Gastrocnemius medialis (tissue), 4 donors: ENCODE data around the gene PLCD1. TPM values are rescaled to one million over a fixed set of nuclear protein-coding genes. Genes with fewer than 3 reads are reported as not detected.
"Not testable (repeated sequence)": the region's sequence is repeated elsewhere in the genome, so short reads cannot be mapped to it uniquely, and the experiment has no call there.

Experiments used
- ATAC-seq, 2 donors: fragments of 150-250 bp; one replicate each; pipeline ENCODE4 v1.9.1; 2016
- DNase-seq, 2 donors: peaks; one replicate each; pipeline ENCODE4 v3.0.0-alpha.2; 2019
- H3K27ac ChIP-seq, 4 donors: fragments of 200-600 bp; sonication (generic); 1 replicate in 1 of 4; 2 replicates in 3 of 4; pipeline ENCODE4 v1.5.1; 2016 to 2018; ENCODE audit warnings: mild to moderate bottlenecking in 2 of 4, moderate library complexity in 1 of 4
- H3K27me3 ChIP-seq, 3 donors: fragments of 200-600 bp; sonication (generic) in 2 of 3; 1 replicate in 1 of 3; 2 replicates in 2 of 3; pipeline versions ENCODE4 v1.5.1 to v1.6.0; 2016 to 2019; ENCODE audit warnings: mild to moderate bottlenecking in 1 of 3, moderate library complexity in 1 of 3
- H3K36me3 ChIP-seq, 2 donors: fragments of 200-600 bp; sonication (generic) in 1 of 2; one replicate each; pipeline ENCODE4 v1.5.1; 2017 to 2018
- H3K4me1 ChIP-seq, 2 donors: fragments of 200-600 bp; sonication (generic) in 1 of 2; one replicate each; pipeline ENCODE4 v1.5.1; 2016 to 2017; ENCODE audit warnings: mild to moderate bottlenecking in 2 of 2
- H3K4me3 ChIP-seq, 4 donors: fragments of 200-600 bp; sonication (generic) in 3 of 4; 1 replicate in 1 of 4; 2 replicates in 3 of 4; pipeline ENCODE4 v1.5.1; 2016 to 2019; ENCODE audit warnings: mild to moderate bottlenecking in 2 of 4
- H3K9me3 ChIP-seq, 3 donors: fragments of 200-600 bp; sonication (generic) in 2 of 3; 1 replicate in 1 of 3; 2 replicates in 2 of 3; pipeline ENCODE4 v1.5.1; 2016 to 2019
- POLR2A ChIP-seq, 2 donors: fragments of 450-650 bp; IDR thresholded peaks; one replicate each; pipeline ENCODE4 v1.6.1; 2017; ENCODE audit warnings: antibody characterized with exemption in 2 of 2, mild to moderate bottlenecking in 2 of 2, moderate library complexity in 2 of 2
- in situ Hi-C, 4 donors: fragments of 200-750 bp; cut with MboI; loops; one replicate each; pipeline versions ENCODE4 v1.15.0 to v1.8.0; 2017; ENCODE audit warnings: low sequenced_read_pairs in 4 of 4
- intact Hi-C: fragments of 100-400 bp; cut with DNase I; formaldehyde crosslinking; loops from one replicate; pipeline ENCODE4 v1.15.1; 2023; ENCODE audit warnings: low total_unique reads
- total RNA-seq, 4 donors: library from RNA; depleted of rRNA; stranded (reverse); fragments of >200 nt; gene quantifications; one replicate each; pipeline versions ENCODE4 v1.1.0 to v1.2.3, GENCODE V29; 2016
- TF ChIP-seq, protein P1 (sequence below), 5 experiments: fragments of 450-650 bp in 3 of 5; fragments of 200-600 bp in 2 of 5; sonication (generic) in 2 of 5; IDR thresholded peaks in 4 of 5; conservative IDR thresholded peaks in 1 of 5; 1 replicate in 4 of 5; 2 replicates in 1 of 5; pipeline ENCODE4 v1.5.1; 2016 to 2019; ENCODE audit warnings: antibody characterized with exemption in 5 of 5, mild to moderate bottlenecking in 3 of 5, moderate library complexity in 3 of 5

Gene PLCD1
- 1 to 10 TPM; 2.4 to 6.2 (median 4.7) TPM for total RNA-seq

GRCh38 chr3:38029400-38030125 is at the start of gene PLCD1:
Gene PLCD1, minus strand, starts transcription at chr3:38029642. Its CDS starts 103 bp downstream, at chr3:38029539.
- ATAC-seq: peak in 1 of 2 donors; percentile 3
- peak in 1 of 2 donors; percentile 11 for TF ChIP-seq POLR2A (IDR thresholded peaks at IDR 0.05)
- TF ChIP-seq, protein P1, sequence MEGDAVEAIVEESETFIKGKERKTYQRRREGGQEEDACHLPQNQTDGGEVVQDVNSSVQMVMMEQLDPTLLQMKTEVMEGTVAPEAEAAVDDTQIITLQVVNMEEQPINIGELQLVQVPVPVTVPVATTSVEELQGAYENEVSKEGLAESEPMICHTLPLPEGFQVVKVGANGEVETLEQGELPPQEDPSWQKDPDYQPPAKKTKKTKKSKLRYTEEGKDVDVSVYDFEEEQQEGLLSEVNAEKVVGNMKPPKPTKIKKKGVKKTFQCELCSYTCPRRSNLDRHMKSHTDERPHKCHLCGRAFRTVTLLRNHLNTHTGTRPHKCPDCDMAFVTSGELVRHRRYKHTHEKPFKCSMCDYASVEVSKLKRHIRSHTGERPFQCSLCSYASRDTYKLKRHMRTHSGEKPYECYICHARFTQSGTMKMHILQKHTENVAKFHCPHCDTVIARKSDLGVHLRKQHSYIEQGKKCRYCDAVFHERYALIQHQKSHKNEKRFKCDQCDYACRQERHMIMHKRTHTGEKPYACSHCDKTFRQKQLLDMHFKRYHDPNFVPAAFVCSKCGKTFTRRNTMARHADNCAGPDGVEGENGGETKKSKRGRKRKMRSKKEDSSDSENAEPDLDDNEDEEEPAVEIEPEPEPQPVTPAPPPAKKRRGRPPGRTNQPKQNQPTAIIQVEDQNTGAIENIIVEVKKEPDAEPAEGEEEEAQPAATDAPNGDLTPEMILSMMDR (IDR thresholded peaks at IDR 0.05 in 4 of 5, conservative IDR thresholded peaks at IDR 0.05 in 1 of 5): no peak

GRCh38 chr3:38077073-38077472 is 47.6 kb upstream of the PLCD1 start:
- H3K9me3 ChIP-seq, H3K27me3 ChIP-seq, H3K36me3 ChIP-seq, H3K27ac ChIP-seq, in situ Hi-C loops, ATAC-seq, H3K4me1 ChIP-seq, intact Hi-C loops, DNase-seq, H3K4me3 ChIP-seq: not testable (repeated sequence)

More at GRCh38 chr3:38029400-38030125, at the start of gene PLCD1:
- Histone ChIP-seq H3K36me3 (no peaks in the 10 kb centered on the region), H3K9me3 (no peaks in the 10 kb centered on the region), H3K4me3 (peak within 1 kb of the TSS; percentile 59 to 75 (median 64)), H3K27me3 (peaks cover 0 to 15% (median 5%) of the 10 kb centered on the region in 3 donors), H3K4me1 (peaks cover 6 to 19% of the 10 kb centered on the region in 2 donors), H3K27ac (peak within 1 kb of the TSS; percentile 50 to 70 (median 68))
- in situ Hi-C loops (no loop called here), intact Hi-C loops (no loop called here)
- DNase-seq: peak; percentile 40 to 61

- Histone ChIP-seq H3K27me3 (no peaks in the 10 kb centered on the region), H3K36me3 (no peaks in the 10 kb centered on the region), H3K4me3 (no peak overlapping the region), H3K4me1 (no peaks in the 10 kb centered on the region), H3K9me3 (no peaks in the 10 kb centered on the region), H3K27ac (no peak overlapping the region)
- intact Hi-C loops: no loop called here
- TF ChIP-seq, protein P1 (IDR thresholded peaks at IDR 0.05 in 4 of 5, conservative IDR thresholded peaks at IDR 0.05 in 1 of 5): no peak
- no peak for TF ChIP-seq POLR2A (IDR thresholded peaks at IDR 0.05)
- DNase-seq: no peak
- in situ Hi-C loops: no loop called here
- ATAC-seq: no peak
Observed at GRCh38 chr3:38070013-38070412, 40.6 kb upstream of the PLCD1 start.

DNA sequence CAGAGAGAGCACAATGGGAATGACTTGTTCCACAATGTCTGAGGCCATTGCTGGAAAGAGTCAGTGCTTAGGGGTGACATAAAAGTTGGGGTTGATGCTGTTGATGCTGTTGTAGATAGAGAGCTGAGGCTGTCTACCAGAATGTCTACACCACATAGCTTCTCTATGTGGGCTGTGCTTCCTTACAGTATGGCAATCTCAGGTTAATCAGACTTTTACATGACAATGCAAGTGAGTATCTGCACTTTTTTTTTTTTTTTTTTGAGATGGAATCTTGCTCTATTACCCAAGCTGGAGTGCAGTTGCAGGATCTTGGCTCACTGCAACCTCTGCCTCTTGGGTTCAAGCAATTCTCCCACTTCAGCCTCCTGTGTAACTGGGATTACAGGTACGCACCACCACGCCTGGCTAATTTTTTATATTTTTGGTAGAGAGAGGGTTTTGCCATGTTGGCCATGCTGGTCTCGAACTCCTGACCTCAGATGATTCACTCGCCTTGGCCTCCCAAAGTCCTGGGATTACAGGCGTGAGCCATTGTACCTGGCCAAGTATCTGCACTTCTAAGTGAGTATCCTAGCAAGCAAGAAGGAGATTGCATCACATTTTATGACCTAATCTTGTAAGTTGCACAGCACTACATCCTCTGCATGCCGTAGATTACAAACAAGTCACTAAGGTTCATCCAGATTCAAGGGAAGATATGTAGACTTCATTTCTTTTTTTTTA is 38.2 kb upstream of the PLCD1 start:
- TF ChIP-seq POLR2A (IDR thresholded peaks at IDR 0.05): no peak
- in situ Hi-C loops: no loop called here
- intact Hi-C loops: no loop called here

DNA sequence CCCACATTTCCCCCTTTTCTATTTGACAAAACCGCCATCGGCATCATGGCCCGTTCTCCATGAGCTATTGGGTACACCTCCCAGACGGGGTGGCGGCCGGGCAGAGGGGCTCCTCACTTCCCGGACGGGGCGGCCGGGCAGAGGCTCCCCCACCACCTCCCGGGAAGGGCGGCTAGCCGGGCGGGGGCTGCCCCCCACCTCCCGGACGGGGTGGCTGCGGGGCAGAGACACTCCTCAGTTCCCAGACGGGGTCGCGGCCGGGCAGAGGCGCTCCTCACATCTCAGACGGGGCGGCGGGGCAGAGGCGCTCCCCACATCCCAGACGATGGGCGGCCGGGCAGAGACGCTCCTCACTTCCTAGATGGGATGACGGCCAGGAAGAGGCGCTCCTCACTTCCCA is 35.0 kb upstream of the PLCD1 start:
- intact Hi-C loops, in situ Hi-C loops: not testable (repeated sequence)

More for the DNA sequence above, 38.2 kb upstream of the PLCD1 start:
- Histone ChIP-seq H3K36me3 (no peaks in the 10 kb centered on the region), H3K27ac (no peak overlapping the region), H3K4me3 (no peak overlapping the region), H3K9me3 (no peaks in the 10 kb centered on the region), H3K27me3 (no peaks in the 10 kb centered on the region), H3K4me1 (no peaks in the 10 kb centered on the region)
- no peak for DNase-seq
- no peak for ATAC-seq

DNA sequence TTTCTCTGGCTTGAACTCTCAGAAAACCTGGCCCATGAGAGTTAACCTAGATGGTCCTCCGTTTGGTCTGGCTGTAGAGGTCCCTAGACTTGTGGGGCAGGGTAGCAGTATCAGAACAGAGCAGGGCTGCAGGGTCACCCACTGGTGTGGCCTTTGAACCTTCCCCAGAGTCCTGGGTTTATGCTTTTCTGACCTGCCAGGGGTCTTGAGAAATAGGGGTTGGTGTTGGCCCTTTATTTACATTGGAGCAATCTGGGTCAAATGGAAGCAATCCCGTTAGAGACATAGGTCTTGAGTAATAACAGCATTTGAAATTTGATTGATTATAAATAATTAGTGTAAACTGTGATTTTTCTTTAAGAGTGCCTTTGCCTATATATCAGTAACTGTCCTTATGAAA is 33.4 kb upstream of the PLCD1 start:
- intact Hi-C loops (no loop called here), in situ Hi-C loops (no loop called here)
- no peak for DNase-seq
- Histone ChIP-seq H3K27ac (no peak overlapping the region), H3K36me3 (no peaks in the 10 kb centered on the region), H3K4me1 (no peaks in the 10 kb centered on the region), H3K4me3 (no peak overlapping the region), H3K9me3 (no peaks in the 10 kb centered on the region), H3K27me3 (no peaks in the 10 kb centered on the region)
- no peak for TF ChIP-seq POLR2A (IDR thresholded peaks at IDR 0.05)
- TF ChIP-seq, protein P1 (IDR thresholded peaks at IDR 0.05 in 4 of 5, conservative IDR thresholded peaks at IDR 0.05 in 1 of 5): no peak
- ATAC-seq: no peak

More for the DNA sequence above, 35.0 kb upstream of the PLCD1 start:
- ATAC-seq, H3K4me1 ChIP-seq, H3K27ac ChIP-seq, DNase-seq, H3K4me3 ChIP-seq, H3K27me3 ChIP-seq, H3K36me3 ChIP-seq, H3K9me3 ChIP-seq: not testable (repeated sequence)
